ENCODE results near the gene PYCR2.

PYCR2 gene

GRCh38 chr1:225876900-225877510 is 47.0 kb downstream of the PYCR2 start:
- DNase-seq (ENCODE audit: low spot score) = no peak

GRCh38 chr1:225875044-225875815 is 48.8 kb downstream of the PYCR2 start:
- no peak for DNase-seq (ENCODE audit: low spot score)

- no peak for DNase-seq (ENCODE audit: low spot score)
These were observed 49.6 kb downstream of the PYCR2 start for GRCh38 chr1:225874431-225874830.

GRCh38 chr1:225873281-225873850 is 50.7 kb downstream of the PYCR2 start:
- DNase-seq (ENCODE audit: low spot score) = no peak

DNA sequence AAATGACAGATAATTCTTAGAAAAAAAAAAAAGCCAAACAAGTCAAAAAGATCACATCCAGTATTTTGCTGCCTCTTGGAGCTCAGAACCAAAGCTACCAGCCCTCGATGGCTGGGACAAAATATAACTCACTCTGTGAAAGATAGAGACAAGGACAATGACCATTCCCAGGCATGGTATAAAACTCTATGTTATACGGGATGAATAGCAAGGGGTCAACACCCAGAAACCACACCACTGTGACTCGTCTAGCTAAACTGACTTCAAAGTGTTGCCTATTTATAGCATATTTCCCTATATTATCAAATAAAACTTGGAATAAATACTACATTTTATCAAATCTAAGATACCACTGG is 52.0 kb downstream of the PYCR2 start:
- DNase-seq (ENCODE audit: low spot score) = no peak

GRCh38 chr1:225871359-225872074 is 52.5 kb downstream of the PYCR2 start:
- DNase-seq (ENCODE audit: low spot score) = no peak

GRCh38 chr1:225870911-225871310 is 53.1 kb downstream of the PYCR2 start:
- DNase-seq (ENCODE audit: low spot score) = no peak
